ENCODE measurements around the gene PNKP.
A peak's percentile ranks its signal among the peaks of the same experiment; 100 is the strongest.

PNKP gene

DNA sequence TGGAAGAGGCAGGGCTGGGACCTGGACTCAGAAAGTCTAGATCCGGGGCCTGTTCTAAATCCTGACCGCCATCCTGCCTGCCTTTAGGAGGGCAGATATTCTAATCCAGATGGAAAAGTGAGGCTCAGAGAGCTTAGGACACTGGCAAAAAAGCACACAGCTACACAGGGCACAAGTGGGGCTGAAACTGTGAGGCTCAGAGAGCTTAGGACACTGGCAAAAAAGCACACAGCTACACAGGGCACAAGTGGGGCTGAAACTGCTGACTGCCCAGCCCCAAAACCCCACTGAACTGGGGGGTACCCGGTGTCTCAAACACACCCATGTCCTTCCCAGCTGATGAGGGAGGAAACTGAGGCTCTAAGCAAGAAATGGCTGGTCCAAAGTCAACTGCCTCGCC lies 7.8 kb upstream of the PNKP start:
- no peak for DNase-seq

DNA sequence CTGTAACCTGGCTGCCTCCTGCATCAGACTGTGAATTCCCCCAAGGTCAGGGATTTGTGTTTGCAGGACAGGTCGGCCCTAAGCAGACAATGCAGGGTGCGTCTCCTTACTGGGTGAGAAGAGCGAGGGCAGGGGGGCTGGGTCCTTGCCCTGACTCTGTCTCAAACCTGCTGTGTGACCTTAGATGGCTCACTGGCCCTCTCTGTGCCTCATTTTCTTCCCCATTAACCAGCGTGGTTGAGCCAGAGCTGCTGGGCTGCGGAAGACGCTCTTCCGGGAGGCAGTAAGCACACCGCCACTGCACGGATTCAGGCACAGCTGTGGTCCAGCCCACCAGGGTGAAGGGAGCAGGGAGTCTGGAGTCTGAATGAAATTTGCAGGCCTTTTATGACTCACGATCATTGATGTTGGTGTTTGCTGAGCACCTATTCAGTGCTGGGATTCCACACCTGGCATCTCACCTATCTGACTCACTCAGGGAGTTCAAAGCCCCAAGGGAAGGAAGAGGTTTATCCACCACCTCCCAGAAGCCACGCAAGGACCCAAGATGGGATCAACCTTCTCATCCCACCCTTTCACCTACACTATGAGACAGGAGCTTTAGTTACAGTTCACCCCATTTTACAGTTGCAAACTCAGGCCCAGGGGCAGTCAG lies 7.3 kb upstream of the PNKP start:
- DNase-seq: no peak

DNA sequence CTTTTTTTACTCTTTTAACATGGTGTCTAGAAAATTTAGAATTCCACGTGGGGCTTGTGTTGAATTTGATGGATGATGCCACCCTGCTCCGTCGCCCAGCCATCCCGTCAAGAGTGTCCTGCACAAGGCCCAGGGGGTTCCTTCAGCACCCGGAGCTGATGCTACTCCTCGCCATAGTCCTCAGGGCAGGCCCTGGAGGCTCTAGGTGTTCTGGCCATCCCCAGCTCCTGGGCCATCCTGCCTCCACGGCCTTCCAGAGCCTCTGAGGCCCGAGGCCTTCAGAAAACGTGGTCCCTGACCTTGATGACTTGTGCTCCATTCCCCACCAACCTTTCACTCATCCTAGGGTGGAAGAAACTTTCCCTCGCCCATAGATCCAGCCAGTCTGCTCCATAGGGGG lies 6.5 kb upstream of the PNKP start:
- DNase-seq: no peak

DNA sequence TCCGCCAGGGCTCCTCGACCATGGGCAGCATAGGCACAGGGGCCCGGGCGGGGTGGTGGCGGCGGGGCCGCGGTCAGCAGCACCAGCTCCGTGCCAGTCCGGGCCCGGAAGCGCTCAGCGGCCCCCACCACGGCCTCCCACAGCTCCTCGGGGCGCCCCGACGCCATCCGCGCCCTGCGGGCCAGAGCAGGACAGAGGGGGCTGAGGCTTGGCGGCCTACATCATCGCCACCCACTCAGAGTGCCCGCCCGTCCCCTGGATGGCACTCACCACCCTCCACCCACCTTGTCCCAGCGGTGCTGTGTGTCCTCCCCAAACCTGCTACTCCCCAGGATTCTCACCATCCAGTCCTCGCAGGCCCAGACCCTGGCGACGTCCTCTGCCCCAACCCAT lies 5.7 kb upstream of the PNKP start:
- no peak for DNase-seq

DNA sequence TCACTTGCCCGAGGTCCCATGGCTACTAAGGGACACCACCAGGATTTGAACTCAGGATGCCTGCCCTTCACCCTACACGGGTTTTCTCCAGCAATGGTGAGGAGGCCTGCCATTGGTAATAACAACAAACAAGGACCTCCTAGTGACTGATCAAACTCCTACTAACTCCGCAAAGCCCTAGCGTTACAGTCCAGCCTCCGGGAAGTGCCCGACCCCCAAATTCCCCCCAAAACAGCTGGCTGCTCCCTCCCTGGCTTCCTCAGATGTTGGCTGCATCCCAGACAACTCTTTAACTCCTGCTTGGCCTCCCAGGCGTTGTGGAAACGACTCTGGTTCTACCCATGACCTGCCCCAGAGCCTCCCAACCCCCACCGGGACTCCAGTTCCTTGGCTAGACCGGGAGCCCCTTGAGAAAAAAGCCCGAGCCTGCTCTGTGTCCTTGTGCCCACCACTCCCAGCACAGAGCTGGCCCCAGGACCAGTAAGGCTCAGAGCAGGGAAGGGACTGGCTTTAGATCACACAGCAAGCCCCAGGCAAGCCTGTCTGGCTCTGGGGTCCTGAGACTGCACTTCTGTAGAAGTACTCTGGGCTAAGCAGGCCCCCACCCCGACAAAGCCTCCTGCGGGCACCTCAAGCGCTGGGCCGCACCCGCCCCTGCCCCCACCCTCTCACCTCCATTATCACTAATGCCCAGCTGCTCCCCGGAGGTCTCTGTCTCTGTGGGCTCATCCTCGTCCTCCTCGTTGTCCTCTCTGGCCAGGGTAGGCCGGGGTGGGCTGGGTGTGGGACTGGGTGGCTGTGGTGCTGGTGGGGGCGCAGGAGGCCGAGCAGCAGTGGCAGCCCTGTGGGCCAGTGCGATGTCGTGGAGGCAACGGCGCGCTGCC lies 5.1 kb upstream of the PNKP start:
- no peak for DNase-seq

DNA sequence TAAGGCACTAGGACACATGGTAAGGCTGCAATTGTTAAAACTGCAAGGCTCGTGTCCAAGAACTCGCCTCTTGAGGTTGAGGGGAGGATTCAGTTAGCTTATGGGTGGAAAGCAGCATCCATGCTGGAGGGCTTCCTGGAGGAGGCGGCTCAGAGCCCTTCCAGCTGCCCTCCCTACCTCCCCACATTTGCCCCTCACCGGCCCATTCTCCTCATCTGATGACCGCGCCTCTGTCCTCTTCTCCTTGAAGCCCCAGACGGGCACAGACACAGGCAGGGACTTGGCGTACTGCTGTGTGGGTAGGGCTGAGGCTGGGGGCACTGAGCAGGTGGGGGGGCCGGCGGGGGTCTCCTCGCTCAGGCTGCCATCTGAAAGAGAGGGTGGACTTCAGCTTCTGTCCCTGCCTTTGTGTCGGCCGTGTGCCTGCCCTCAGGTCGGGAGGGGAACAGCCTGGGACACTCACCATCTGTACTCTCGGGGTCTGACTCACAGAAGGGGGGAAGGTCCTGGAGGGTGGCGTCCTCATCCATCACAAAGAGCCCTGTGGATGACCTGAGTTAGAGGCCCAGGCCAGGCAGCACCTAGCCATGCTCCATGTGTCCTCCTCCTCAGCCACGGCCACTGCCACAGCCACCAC lies 4.1 kb upstream of the PNKP start:
- no peak for DNase-seq

DNA sequence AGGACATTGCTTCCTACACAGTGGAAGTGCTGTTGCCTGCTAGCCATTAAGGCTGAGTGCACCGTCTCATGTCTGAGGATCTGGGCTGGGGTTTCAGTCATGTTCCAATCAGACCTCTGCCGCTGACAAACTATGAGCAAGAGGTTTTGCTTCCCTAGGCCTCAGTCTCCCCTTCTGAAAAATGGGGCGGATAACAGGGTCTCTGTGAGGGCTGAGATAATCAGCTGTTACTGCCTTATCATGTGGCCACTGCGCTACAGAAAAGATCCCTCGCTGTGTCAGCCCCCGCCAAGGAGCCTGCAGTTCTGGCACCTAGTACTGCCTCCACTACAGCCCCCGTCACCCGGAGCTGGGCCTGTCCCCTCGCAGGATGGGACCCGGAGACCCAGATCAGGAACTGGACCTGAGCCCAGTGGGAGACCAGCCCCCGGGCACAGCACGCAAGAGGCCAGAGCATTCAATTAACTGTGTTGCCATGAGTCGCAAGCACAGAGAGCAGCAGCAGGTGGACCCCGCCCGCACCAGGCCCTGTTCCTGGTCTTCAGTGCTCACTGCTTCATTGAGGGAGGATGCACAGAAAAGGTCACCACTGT lies 3.0 kb upstream of the PNKP start:
- no peak for DNase-seq

DNA sequence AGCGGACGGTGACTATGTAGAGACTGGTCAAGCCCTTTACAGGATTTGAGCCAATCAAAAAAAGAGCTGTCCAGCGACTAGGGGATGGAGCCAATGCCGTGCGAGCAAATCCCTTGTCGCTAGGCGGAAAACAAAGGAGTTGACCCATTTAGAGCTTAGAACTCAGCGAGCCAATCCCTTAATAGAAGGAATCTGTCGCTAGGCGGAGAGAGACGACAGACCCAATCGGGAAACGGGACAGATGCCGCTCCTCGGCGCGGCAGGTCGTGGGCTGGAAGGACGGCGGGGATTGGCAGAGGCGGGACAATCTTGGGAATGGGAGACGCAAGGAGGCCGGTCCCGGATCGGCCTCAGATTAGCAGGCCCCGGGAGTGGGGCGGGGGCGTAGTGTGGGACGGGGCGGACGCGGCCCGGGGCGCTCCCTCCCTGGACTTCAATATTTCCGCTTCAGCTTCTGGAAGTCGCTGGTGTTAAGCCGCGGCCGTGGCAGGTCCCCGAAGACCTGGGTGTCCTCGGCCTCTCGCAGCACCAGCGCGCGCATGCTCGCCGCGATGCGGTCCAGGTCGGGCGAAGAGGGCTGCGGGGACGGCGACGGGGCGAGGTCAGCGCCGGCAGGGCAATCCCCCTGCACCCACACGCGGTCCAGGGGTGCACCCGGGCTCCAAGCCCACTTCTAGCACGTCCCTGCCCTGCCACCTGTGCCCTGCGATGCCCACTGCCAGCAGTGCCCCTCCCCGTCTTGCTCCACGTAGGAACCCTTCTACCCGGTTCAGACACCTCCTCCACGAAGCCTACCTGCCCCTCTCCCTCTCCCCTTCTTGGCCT lies 2.3 kb upstream of the PNKP start:
- peak; percentile 87 for DNase-seq

DNA sequence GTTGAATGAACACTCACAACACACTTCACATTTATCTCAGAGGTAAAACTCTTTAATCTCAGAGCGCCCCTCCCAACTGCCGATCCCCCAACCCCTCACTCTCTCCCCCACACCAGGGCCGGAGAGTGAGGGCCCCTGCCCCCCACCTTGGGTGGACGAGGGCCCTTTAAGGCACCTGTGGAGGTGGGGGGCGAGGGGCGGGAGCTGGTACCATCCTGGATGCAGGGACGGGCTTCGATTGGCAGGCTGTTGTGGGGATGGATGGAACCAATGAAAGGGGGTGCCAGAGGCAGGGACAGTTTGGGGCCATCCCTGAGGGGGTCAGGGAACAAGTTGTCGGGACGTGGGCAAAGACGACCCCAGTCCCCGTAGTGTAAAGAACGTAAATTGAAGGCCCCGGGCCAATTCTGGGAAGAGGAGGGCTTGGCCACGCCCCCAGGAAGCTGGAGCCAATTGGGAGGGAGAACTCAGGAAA lies 1.7 kb upstream of the PNKP start:
- DNase-seq: no peak

DNA sequence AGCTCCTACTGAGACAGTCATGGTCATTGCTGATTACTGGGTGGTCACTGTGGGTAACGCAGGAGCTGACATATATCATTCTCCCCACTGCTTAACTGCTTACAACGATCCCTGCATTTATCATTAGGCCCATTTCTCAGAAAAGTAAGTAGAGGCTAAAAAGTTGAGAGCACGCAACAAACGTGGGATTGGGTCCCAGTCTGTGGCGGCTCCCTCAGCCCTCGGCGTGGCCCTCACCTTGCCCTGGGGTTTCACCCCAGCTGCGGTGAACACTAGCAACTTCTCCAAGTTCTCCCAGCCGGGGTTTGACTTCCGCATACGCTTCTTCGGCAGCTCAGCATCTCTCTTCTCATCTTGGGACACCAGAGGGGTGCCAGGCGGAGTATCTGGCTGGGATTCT lies 2.5 kb downstream of the PNKP start:
- no peak for DNase-seq

DNA sequence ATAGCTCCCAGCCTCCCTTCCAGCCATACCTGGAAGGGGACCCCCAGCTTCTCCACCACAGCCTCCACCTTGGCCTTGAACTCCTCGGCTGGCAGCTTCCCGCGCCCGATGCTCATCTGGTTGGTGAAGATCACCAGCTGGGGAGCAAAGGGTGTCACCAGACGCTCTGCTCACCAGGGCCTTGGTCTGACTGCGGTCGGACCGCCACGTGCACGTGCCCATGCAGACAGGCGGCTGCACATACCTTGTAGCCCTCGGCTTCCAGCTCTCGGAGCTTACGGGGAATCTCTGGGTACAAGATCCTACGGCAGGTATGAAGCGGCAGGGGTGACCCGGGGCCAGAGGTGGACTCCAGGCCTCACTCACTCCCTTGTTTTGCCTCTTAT lies 3.4 kb downstream of the PNKP start:
- DNase-seq: no peak

DNA sequence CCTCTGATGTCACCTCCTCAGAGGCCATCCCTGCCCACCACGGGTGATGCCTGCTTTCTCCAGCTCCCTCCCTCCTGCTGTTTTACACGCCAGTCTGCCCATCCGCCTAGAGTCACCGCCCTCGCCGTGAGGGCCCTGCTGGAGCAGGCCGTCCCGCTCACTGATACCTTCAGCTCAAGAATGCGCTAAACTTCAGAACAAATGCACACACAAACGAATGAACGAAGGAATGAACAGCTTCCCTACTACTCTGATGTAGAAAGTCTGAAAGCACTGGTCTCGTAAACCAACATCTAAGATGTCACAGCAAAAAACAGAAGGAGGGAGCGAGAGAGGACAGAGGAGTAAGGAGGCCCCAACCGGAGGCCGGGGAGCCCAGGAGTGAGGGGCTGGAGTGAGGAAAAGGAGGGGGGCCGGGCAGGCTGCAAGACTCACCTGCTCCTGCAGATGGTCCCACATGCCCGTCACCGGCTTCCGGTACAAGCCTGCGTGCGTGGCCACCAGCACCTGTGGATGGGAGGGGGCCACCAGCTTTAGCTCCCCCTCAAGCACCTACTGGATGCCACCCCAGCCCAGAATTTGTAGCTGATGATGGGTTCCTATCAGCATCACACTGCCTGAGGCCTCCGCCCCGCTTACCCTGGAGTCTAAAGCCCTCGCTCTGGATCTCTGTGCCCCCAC lies 4.0 kb downstream of the PNKP start:
- no peak for DNase-seq

DNA sequence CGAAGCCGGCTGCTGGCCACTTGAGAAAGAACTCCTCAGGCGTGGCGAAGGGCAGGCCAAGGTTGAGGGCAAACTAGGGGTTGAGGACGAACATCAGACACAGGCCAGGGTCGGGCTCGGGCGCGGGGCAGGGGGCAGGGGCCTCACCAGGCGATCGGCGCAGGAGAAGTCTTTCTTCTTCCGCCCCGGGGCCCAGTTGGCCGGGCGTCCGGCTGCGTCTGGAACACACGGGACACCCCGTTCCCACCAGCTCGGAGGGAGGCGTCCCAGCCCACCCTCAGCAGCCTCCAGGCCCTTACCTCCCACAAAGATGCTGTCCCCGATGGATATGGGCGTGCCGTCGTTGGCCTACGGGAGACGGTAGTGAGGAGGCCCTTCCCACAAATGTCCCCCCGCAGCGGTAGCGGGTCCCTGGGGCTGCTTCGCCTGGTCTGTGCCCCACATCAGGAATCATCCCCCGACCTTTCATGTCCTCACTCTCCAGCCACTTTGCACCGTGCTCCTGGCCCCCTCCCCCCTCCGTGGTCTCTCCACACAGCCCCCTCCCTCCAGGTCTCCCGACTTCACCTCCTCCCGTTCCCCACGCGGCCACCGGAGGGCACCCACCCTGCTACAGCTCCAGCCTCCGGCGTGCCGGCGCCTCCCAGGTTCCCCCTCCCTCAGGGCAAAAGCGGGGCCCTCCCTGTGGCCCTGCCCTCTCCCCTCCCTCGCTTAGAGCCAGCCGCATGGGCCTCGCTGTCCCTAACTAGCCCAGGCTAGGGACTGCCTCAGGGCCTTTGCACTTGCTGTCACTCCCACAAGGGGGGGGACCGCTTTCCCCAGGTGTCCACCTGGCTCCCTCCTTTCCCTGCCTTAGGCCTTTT lies 4.8 kb downstream of the PNKP start:
- no peak for DNase-seq

DNA sequence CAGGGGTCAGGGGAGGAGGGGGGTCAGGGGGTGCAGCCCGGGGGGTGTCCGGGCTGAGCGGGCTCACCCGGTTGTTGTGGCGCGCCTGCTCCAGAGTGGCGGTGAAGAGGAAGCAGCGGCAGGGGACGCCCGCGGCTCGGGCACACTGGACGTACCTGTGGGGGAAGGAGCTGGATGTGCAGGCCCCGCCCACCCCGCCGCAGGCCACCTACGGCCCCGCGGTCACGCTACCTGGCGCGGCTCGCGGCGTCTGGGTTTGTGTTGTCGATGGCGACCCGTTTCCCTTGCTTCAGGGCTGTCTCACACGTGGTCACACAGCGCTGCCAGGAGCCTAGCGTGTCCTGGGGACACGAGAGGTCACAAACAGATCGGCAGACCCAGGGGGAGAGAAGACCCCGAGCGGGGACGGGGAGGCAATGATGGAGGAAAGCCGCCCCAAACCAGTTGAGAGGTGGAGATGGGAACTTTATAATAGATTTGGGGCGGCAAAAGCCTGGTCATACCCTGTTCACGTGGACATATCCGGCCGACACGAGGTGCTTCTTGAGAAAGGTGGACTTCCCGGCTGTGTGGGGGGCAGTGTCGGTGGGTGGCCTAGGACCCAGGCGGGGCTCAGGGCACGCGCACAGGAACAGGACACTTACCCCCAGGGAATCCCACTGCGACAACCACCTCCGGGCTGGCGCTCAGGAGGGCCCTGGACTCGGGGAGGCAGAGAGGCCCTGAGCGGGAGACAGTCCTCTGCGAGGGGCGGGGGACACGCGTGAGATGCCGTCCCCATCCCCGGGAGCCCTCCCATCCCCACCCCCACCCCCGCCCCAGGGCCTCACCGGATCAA lies 5.6 kb downstream of the PNKP start:
- DNase-seq: no peak

DNA sequence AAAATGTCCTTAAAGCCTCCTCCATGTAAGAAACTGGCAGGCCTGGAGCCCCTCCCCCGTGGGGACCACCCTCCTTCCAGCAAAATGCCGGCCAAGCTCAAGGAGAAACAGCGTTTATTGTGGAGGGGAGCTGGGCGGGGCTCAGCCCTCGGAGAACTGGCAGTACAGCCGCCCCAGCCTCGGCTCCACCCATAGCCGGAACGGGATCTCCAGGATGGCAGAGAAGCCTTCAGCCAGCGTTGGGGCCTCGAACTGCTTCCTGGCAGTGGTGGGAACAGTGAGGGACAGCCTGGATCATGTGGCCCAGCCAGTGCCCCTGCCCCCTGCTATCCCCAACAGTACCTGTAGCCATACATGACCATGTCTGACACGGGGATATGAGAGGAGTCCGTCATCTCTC lies 6.3 kb downstream of the PNKP start:
- DNase-seq: no peak

DNA sequence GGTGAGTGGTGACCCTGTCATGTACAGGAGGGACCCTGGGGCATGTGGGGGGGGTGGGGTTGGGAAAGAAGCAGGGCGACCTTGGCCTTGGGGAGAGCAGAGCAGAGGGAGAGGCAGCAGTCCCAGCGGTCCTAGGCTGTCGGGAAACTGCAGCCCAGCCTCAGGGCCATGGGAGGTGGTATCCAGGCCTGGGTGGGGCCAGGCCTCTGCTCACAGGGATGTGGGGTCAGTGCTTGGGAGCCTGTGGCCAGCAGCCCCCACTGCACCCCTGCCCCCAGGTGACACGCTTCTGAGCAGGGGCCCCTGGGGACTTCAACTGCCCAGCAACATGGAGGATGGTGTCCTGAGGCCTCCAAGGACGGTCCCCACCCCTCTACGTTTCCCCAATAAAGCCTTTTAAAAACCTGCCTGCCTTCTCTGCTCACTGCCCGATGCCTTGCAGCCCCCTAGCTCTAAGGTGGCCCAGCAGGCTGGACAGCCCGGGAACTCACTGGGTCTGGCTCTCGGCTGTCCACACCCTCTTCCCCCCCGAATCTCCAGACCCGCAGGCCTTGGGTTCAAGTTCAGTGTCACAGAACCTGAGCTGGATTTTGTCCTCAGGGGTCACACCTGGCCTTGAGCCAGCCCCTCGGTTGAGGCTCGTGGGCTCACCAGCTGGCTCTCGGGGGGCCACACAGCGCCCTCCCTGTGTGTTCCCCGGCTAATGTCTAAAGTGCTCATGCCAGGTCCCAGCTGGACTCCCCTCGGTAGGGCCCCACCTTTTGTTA lies 6.9 kb downstream of the PNKP start:
- DNase-seq: no peak

DNA sequence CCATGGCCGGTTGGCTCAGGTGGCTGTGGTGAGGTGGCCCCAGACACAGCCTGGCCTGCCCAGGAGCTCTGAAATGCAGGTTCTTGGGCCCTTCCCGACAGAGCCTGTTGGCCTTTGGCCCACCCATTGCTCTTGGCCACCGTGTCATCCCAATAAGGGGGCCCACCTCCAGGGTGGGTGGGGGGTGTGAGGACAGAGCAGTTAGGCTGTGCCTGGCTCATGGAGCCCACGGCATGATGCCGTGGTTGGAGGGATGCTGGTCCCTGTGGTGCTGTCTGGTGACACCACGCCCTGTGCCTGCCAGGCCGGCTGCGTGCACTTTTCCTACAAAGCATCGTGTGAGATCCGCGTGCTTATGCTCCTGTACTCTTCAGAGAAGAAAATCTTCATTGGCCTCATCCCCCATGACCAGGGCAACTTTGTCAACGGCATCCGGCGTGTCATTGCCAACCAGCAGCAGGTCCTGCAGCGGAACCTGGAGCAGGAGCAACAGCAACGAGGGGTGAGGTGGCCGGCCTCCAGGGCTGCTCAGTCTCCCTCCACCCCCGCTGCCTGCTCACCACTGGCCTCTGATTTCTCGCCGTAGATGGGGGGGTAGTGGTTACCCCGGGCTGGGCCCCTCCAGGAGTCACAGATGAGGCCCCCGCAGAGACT lies 7.6 kb downstream of the PNKP start:
- no peak for DNase-seq

DNA sequence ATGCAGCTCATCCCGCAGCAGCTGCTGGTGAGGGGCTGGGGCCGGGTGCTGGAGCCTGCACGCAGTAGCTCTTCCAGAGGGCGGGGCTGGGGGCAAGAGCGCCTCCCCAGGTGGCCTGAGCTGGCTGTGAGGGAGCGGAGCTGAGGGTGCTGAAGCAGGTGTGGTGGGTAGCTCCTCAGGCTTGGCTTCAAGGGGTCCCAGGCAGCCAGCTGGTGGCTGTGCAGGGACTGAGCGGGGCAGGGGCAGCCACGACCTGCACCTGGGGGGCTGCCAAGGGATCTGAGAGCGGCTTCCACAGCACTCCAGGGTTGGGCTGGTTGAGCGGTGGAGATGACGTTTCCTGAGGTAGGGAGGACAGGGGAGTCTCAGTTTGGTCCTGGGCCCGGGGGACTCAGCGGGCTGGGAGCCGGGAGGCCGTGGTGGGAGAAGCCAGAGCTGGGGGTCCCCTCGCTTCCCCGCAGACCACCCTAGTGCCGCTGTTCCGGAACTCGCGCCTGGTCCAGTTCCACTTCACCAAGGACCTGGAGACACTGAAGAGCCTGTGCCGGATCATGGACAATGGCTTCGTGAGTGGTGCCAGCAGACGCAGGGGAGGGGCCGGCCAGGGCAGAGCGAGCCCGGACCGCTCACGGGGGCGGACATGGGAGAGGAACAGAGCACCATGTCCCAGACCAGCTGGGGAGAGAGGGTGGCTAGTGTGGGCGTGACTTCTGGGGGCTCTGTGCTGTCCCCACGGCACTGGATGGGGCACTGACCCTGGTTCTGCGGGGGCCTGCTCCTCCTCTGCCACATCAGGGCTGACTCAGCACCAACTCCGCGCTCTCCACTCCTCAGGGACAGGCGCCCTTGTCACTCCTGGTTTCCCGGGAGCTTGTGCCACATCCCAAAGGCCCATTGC lies 9.0 kb downstream of the PNKP start:
- DNase-seq: no peak

All from effector CD8-positive, alpha-beta T cell (primary cell).